Stimulated activated CD8-positive, alpha-beta memory T cell treated with anti-CD3 and anti-CD28 coated beads, Interleukin-7, amount 100 ng/mL, for 48 hours (primary cell): ENCODE measurements around the gene VEGFD.
"Not testable (repeated sequence)": the region's sequence is repeated elsewhere in the genome, so short reads cannot be mapped to it uniquely, and the experiment has no call there.

Source experiments
- DNase-seq, 2 donors: peaks; one replicate each; pipeline ENCODE4 v3.0.0-alpha.2; 2020; ENCODE audit warnings: low read depth in 1 of 2; ENCODE audit errors: extremely low read depth in 1 of 2

The VEGFD gene

GRCh38 chrX:15314472-15314871 is 69.7 kb downstream of the VEGFD start:
- DNase-seq: no peak

- DNase-seq: no peak
These were observed 73.1 kb downstream of the VEGFD start for GRCh38 chrX:15311119-15311518.

- no peak for DNase-seq
These were observed 74.1 kb downstream of the VEGFD start for GRCh38 chrX:15310117-15310516.

GRCh38 chrX:15305899-15306298 is 78.3 kb downstream of the VEGFD start:
- not testable (repeated sequence) for DNase-seq

GRCh38 chrX:15301924-15302323 is 82.3 kb downstream of the VEGFD start:
- peak in 1 of 2 donors; percentile 11 for DNase-seq

GRCh38 chrX:15299941-15300851 is 84.0 kb downstream of the VEGFD start:
- no peak for DNase-seq

- no peak for DNase-seq
These were observed 85.4 kb downstream of the VEGFD start for GRCh38 chrX:15298780-15299179.

- DNase-seq: no peak
These were observed 86.0 kb downstream of the VEGFD start for GRCh38 chrX:15298201-15298600.
